Measurements from ENCODE around the gene ANXA2R. TPM values are rescaled to one million over a fixed set of nuclear protein-coding genes. Genes with fewer than 3 reads are reported as not detected.

ANXA2R gene
- total RNA-seq, 2 experiments from 2014 or later, result 39.2 to 41.1 TPM

DNA sequence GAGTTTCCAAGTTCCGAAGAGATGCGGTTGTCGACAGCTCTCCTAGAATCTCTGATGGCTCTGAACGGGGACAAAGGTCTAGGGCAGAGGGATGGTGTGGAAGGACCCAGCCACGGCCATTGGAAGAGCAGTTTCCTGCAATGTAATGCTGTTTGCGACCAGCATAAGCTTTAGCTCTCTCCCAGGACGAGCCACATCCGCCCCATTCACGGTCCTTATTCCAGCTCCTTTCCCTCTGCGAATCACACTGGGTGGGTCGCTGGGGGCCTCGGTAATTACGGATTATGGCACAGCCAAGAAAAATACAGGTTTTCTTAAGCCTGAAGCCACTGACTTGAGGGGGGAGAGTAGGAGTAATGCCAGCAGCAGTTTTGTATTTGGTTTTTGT lies 22.7 kb downstream of the ANXA2R start:
- ATAC-seq (ENCODE audit: low read depth) (peak; percentile 21), DNase-seq (peak; percentile 62)
- H3K4me1 Mint-ChIP-seq, result peaks cover 30% of the 10 kb centered on the region

DNA sequence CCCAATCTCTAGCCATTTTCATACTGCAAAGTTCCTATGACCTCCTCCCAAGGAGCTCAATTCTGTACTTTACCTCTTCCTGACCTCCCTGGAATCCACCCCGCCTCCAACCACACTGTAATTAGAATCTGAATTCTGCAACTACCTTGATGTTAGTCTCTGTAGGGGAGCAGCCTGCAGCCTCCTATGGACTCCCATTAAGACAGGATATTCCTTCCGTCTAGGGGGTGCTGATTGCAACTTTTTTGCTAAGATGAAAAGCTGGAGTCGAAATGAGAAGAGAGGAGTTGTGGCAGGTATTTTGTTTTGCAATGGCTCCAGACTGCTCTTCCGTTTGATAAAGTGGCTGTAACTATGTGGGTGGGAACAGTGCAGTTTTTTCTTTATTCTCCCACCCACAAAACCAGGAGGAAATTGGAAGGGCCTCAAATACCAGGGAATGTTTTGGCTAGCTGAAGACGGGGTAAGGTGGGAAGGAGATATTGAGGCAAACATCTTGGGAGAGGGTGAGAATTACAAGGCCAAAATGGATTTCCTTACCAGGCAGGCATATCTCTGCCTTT lies 23.8 kb downstream of the ANXA2R start:
- Mint-ChIP-seq H3K27ac (peak overlapping the region; percentile 100), H3K9me3 (no peaks in the 10 kb centered on the region), H3K4me1 (peaks cover 32% of the 10 kb centered on the region), H3K27me3 (no peaks in the 10 kb centered on the region), H3K36me3 (peaks cover 4% of the 10 kb centered on the region), H3K4me3 (peak overlapping the region; percentile 97)
- ATAC-seq (ENCODE audit: low read depth) (no peak), DNase-seq (no peak)
- POLR2A ChIA-PET, result interaction anchor here (1.2 to 10.2 kb wide), 8 partner anchors 8 to 467 kb away, joined by 3 to 594 read pairs (median 86); partner anchors contain the start of genes ANXA2R, TMEM267 and ZNF131

More for the DNA sequence above, 22.7 kb downstream of the ANXA2R start:
- Mint-ChIP-seq H3K9me3 (no peaks in the 10 kb centered on the region), H3K36me3 (peaks cover 4% of the 10 kb centered on the region), H3K27ac (peak overlapping the region; percentile 100), H3K27me3 (no peaks in the 10 kb centered on the region), H3K4me3 (peak overlapping the region; percentile 97)
- POLR2A ChIA-PET, result interaction anchor here (1.2 to 10.2 kb wide), 9 partner anchors 10 to 466 kb away, joined by 3 to 594 read pairs (median 65); partner anchors contain the start of genes ANXA2R, TMEM267 and ZNF131

DNA sequence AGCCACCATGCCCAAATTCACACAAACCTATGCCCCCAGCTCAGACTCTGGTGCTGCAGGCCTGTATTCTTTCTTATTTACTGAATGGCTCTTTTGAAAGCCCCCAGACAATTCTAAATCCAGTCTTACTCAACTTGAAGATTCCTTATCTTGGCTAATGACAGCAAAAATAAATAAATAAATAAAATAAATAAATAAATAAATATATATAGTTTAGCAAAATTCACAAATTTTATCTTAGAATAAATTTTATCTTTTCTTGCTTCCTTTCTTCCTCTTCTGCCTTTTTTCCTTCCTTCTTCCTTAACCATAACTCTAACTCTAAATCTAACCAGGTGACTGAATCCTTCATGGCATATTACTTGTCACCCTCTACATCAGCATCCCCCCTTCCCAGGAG lies 25.6 kb downstream of the ANXA2R start:
- DNase-seq (no peak), ATAC-seq (ENCODE audit: low read depth) (no peak)
- H3K9me3 Mint-ChIP-seq, result no peaks in the 10 kb centered on the region
- no peak overlapping the region for H3K4me3 Mint-ChIP-seq
- H3K27ac Mint-ChIP-seq, result peak overlapping the region; percentile 52
- POLR2A ChIA-PET, result interaction anchor here (0.6 to 1.0 kb wide), 3 partner anchors 21 to 105 kb away, joined by 3 read pairs; no protein-coding TSS in a partner anchor
- H3K27me3 Mint-ChIP-seq, result no peaks in the 10 kb centered on the region
- H3K4me1 Mint-ChIP-seq, result peaks cover 38% of the 10 kb centered on the region
- H3K36me3 Mint-ChIP-seq, result peaks cover 4% of the 10 kb centered on the region

DNA sequence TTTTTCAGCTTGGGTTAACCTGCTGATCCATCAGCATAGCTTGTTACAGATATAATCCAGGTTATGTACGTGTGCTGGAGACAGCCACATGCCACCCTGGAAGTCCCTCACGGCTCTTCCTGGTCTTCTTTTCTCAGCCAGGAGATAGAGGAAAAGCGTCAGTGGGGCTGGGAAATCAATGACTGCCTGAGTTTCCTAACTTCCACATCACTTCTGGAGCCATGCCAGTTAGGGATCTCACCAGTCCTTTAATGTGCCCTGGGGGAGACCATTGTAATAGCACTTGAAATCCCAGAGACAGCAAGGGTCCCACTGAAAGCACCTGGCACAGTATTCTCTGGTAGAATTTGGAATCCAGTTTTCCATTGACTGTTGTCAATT lies 29.2 kb downstream of the ANXA2R start:
- POLR2A ChIA-PET, result interaction anchor here (0.7 to 5.5 kb wide), 9 partner anchors 9 to 60 kb away, joined by 3 to 91 read pairs (median 4); no protein-coding TSS in a partner anchor
- peak overlapping the region; percentile 99 for H3K27ac Mint-ChIP-seq
- DNase-seq (no peak), ATAC-seq (ENCODE audit: low read depth) (no peak)
- H3K36me3 Mint-ChIP-seq, result peaks cover 11% of the 10 kb centered on the region
- peaks cover 46% of the 10 kb centered on the region for H3K4me1 Mint-ChIP-seq
- peak overlapping the region; percentile 90 for H3K4me3 Mint-ChIP-seq
- H3K27me3 Mint-ChIP-seq, result no peaks in the 10 kb centered on the region
- H3K9me3 Mint-ChIP-seq, result no peaks in the 10 kb centered on the region

DNA sequence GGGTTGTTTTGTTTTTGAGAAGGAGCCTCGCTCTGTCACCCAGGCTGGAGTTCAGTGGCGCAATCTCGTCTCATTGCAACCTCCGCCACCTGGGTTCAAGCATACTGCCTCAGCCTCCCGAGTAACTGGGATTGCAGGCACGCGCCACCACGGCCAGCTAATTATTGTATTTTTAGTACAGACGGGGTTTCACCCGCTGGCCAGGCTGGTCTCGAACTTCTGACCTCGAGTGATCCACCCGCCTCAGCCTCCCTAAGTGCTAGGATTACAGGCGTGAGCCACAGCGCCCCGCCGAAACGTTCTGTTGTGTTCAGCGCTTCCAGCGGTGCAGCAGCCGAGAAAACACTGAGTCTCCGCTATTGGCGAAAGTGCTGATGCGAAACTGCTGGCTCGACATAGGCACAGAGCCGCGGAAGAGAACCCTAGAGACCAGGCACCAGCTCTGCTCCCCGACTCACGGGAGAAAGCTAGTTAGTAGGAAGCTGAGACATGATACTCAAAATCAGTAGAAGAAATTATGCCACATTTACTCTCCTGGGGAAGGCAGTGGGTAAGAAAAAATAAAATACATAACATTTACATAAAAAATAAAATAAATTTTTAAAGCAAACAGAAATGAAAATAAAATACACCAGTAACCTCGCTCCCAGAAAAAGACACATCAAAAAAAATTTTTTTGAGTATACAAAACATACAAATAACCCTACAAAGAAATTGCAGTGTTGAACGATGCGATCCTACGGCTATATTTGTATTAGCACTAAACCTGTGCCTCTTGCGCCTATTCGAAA lies 31.6 kb downstream of the ANXA2R start:
- ATAC-seq (ENCODE audit: low read depth) (peak; percentile 61), DNase-seq (peak; percentile 88)
- H3K36me3 Mint-ChIP-seq, result peaks cover 6% of the 10 kb centered on the region
- peak overlapping the region; percentile 90 for H3K4me3 Mint-ChIP-seq
- H3K27me3 Mint-ChIP-seq, result no peaks in the 10 kb centered on the region
- peaks cover 35% of the 10 kb centered on the region for H3K4me1 Mint-ChIP-seq
- POLR2A ChIA-PET, result interaction anchor here (0.9 to 5.5 kb wide), 16 partner anchors 10 to 1104 kb away, joined by 3 to 322 read pairs (median 6); partner anchors contain the start of genes ANXA2R, NNT, RIMOC1 and ZNF131
- H3K9me3 Mint-ChIP-seq, result no peaks in the 10 kb centered on the region
- peak overlapping the region; percentile 99 for H3K27ac Mint-ChIP-seq

DNA sequence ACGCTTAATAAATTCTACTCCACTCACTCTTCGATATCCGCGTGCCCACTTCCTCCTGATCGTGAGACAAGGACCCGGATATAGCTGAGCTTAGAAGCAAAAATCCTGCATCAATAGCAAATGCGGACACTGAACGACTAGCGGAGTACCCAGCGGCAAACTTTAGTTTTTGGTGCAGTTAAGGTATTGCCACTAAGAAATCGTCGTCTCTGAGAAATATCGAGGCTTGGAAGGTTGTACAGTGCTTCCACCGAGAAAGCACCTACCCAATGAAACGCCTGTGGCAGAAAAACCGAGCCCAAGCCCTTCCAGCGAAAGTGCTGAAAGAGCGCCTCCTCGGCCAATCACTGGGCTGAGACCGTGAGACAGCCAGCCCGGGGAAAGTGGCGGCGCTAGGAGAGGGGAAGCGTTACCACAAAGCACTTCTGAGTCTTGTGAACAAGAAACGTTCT lies 32.2 kb downstream of the ANXA2R start:
- peaks cover 6% of the 10 kb centered on the region for H3K36me3 Mint-ChIP-seq

DNA sequence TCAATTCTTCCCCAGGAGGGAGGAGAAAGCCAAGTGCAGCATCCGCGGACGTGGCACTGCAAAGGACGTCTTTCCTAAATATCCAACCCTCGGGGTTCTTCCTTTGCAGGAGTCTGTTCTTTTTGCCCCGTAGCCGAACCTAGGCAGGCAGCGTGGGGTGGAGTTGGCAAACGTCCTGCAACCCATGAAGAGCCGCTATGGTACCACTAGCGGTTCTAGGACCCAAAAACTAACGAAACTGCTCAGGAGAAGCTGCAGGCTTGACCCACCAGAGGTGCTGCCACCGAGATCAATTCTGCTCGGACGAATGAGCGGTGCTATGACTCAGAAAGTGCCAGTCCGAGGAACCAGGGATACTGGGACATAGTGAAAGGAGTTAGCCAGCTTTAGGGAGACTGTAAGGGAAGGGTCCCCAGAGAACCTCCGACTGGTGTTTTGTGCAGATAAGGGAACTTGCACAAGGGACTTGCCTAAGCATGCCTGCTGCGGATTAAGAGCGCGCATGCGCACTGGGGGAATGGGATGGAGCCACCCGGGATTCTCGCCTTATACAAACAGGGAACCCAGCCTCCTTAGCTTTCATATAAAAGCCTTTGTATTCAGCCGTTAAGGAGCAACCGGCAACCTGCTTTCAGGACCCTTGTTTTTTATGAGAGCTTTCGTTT lies 32.7 kb downstream of the ANXA2R start:
- Mint-ChIP-seq H3K27me3 (peaks cover 4% of the 10 kb centered on the region), H3K9me3 (no peaks in the 10 kb centered on the region), H3K4me1 (peaks cover 34% of the 10 kb centered on the region), H3K36me3 (peaks cover 6% of the 10 kb centered on the region), H3K4me3 (peak overlapping the region; percentile 90), H3K27ac (peak overlapping the region; percentile 99)
- ATAC-seq (ENCODE audit: low read depth) (peak; percentile 28), DNase-seq (peak; percentile 80)
- POLR2A ChIA-PET, result interaction anchor here (0.9 to 5.5 kb wide), 14 partner anchors 11 to 595 kb away, joined by 3 to 322 read pairs (median 12); partner anchors contain the start of genes ANXA2R, NNT and ZNF131

More for the DNA sequence above, 32.2 kb downstream of the ANXA2R start:
- peak overlapping the region; percentile 90 for H3K4me3 Mint-ChIP-seq
- peaks cover 3% of the 10 kb centered on the region for H3K27me3 Mint-ChIP-seq
- ATAC-seq (ENCODE audit: low read depth) (peak; percentile 69), DNase-seq (peak; percentile 81)
- POLR2A ChIA-PET, result interaction anchor here (0.9 to 5.5 kb wide), 14 partner anchors 11 to 595 kb away, joined by 3 to 322 read pairs (median 12); partner anchors contain the start of genes ANXA2R, NNT and ZNF131
- H3K9me3 Mint-ChIP-seq, result no peaks in the 10 kb centered on the region
- H3K4me1 Mint-ChIP-seq, result peaks cover 35% of the 10 kb centered on the region
- H3K27ac Mint-ChIP-seq, result peak overlapping the region; percentile 99

DNA sequence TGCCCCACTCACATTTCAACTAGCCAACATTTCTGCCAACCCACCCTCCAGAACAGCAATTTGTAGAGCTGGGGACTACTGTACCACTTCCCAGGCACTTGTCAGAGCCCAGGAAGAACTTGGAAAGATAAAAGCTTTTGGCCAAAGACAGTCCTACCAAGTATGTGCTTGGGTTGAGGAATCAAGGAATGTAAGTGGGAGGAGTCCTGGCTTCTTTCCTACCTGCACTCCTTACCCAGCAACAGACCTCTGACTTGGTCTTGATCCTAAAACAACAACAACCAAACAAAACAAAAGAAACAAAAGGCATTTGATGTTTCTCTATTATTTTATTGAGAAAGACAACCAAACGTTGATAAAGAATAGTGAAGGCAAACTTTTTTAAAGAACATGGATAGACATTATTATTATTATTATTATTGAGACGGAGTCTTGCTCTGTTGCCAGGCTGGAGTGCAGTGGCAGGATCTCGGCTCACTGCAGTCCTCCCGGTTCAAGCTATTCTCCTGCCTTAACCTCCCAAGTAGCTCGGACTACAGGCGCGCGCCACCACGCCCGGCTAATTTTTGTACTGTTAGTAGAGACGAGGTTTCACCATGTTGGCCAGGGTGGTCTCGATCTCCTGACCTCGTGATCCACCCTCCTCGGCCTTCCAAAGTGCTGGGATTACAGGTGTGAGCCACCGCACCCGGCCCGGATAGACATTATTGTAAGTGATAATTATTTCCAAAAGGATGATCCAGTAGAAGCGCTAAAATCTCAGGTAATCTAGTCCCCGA lies 33.5 kb downstream of the ANXA2R start:
- Mint-ChIP-seq H3K4me3 (peak overlapping the region; percentile 90), H3K27me3 (peaks cover 4% of the 10 kb centered on the region), H3K9me3 (no peaks in the 10 kb centered on the region), H3K4me1 (peaks cover 33% of the 10 kb centered on the region), H3K27ac (peak overlapping the region; percentile 99), H3K36me3 (peaks cover 6% of the 10 kb centered on the region)
- no peak for ATAC-seq (ENCODE audit: low read depth)
- no peak for DNase-seq
- POLR2A ChIA-PET, result interaction anchor here (1.4 to 5.5 kb wide), 10 partner anchors 12 to 596 kb away, joined by 3 to 322 read pairs (median 39); partner anchors contain the start of genes ANXA2R, NNT and ZNF131

DNA sequence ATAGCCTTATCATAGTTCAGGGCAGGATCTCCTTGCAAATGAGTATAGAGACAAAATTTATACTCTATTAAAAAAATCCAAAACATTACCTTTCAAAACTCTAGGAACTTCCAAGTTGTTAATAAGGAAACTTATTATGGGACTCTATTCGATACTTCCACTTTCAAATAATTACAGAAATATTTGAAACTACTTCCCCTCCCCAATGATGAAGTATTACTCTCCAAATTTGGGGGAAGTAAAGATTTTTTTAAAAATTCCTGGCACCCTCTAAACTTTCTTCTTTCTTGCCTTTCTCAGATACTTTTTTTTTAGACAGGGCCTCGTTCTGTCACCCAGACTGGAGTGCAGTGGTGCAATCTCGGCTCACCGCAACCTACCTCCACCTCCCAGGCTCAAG lies 35.1 kb downstream of the ANXA2R start:
- ATAC-seq (ENCODE audit: low read depth) (no peak), DNase-seq (no peak)
- peaks cover 4% of the 10 kb centered on the region for H3K27me3 Mint-ChIP-seq
- POLR2A ChIA-PET, result interaction anchor here (5.3 kb wide), 1 partner anchor 12 kb away, joined by 322 read pairs; no protein-coding TSS in a partner anchor
- H3K4me1 Mint-ChIP-seq, result peaks cover 32% of the 10 kb centered on the region
- no peak overlapping the region for H3K4me3 Mint-ChIP-seq
- no peaks in the 10 kb centered on the region for H3K9me3 Mint-ChIP-seq
- peaks cover 9% of the 10 kb centered on the region for H3K36me3 Mint-ChIP-seq
- no peak overlapping the region for H3K27ac Mint-ChIP-seq

DNA sequence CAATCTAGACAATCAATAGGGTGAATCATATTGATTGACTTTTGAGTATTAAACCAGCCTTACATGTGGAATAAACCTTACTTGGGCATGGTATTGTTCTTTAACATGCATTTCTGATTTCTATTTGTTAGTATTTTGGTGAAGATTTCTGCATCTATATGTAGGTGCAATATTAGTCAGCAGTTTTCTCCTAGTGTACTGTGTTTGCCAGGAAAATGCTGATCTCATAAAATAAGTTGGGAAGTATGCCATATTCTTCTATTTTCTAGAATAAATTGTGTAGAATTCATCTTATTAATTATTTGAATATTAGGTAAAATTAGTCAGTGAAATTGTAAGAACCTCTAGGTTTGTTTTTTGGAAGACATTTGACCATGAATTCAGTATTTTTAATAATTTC lies 38.4 kb downstream of the ANXA2R start:
- peaks cover 18% of the 10 kb centered on the region for H3K4me1 Mint-ChIP-seq
- peaks cover 4% of the 10 kb centered on the region for H3K27me3 Mint-ChIP-seq
- no peak for ATAC-seq (ENCODE audit: low read depth)
- POLR2A ChIA-PET, result interaction anchor here (0.5 to 1.4 kb wide), 3 partner anchors 8 to 39 kb away, joined by 3 to 5 read pairs (median 3); no protein-coding TSS in a partner anchor
- no peaks in the 10 kb centered on the region for H3K9me3 Mint-ChIP-seq
- peaks cover 12% of the 10 kb centered on the region for H3K36me3 Mint-ChIP-seq
- no peak overlapping the region for H3K27ac Mint-ChIP-seq
- H3K4me3 Mint-ChIP-seq, result no peak overlapping the region
- no peak for DNase-seq

DNA sequence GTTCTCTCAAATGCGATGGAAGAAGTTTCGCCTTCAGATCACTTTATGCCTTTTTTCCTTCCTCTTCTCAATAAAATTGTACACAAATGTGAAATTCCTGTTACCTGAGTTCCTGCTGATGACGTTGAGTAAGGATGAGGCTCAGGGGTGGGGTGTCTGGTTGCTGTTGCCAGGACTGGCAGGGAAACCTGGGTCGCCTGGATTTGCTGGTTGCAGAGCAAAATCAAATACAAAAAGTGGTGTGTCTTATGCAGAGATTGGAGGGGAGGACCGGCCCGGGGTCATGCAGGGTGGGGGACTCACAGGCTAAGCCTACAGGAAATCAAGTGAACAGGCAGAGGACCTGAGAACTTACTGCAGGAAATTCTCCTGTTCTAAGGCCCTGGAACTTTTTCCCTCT lies 39.2 kb downstream of the ANXA2R start:
- Mint-ChIP-seq H3K4me1 (peaks cover 17% of the 10 kb centered on the region), H3K9me3 (no peaks in the 10 kb centered on the region), H3K27me3 (peaks cover 4% of the 10 kb centered on the region), H3K4me3 (no peak overlapping the region), H3K36me3 (peaks cover 9% of the 10 kb centered on the region), H3K27ac (no peak overlapping the region)
- DNase-seq (no peak), ATAC-seq (ENCODE audit: low read depth) (no peak)
- POLR2A ChIA-PET, result no interaction called here

DNA sequence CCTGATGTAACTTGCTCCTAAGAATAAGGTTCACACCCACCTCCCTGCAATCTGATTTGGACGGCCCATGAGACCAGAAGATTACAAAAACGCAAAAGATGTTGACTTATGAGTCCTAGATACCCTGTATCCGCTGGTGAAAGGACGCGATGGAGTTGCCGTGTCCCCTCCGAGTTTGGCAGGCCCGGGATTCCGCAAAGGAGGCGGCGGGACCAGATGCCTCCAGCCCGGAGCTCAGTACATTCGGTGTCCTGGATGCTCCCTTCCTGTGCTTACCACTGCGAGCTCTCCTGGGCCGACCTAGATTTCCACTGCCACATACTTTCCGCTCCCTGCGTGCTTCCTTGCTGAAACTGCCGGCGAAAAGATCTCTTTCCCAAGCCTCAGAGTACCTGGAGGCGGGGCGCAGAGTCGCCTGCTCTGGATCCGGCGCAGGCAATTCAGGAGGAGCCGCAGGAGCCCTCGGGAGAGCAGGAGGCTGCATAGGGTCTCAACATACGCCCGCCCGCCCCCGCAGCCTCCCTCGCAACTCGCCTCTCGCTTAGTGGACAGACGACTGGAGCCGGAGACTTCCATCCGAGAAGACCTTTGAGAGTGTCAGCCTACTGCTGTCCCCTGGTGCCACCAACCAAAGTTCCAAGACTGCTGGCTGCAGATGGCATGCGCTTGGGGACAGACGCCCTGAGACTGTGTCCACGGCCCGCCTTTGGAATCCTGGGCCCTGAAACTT lies 39.8 kb downstream of the ANXA2R start:
- ATAC-seq (ENCODE audit: low read depth) (no peak), DNase-seq (no peak)
- POLR2A ChIA-PET, result no interaction called here
- Mint-ChIP-seq H3K4me3 (peak overlapping the region; percentile 48), H3K9me3 (no peaks in the 10 kb centered on the region), H3K27me3 (peaks cover 4% of the 10 kb centered on the region), H3K36me3 (peaks cover 9% of the 10 kb centered on the region), H3K27ac (no peak overlapping the region), H3K4me1 (peaks cover 17% of the 10 kb centered on the region)

Data from activated naive CD8-positive, alpha-beta T cell treated with anti-CD3 and anti-CD28 coated beads, Interleukin-2, amount 10 ng/mL, durations not matched to agents 7 days and 5 days (primary cell).